IMR-90 (cell line): Measurements from ENCODE around the gene TRPM3. TPM values are rescaled to one million over a fixed set of nuclear protein-coding genes. Genes with fewer than 3 reads are reported as not detected.

Experiments
- ATAC-seq: fragments of 200-7000 bp; cut with Tn5 transposase; 2 replicates; pipeline ENCODE4 v1.9.1; 2020; ENCODE audit warnings: low read depth, mild to moderate bottlenecking, moderate library complexity
- BruUV-seq: library from RNA; stranded (reverse); fragments of 400-500 nt; replicated peaks from 2 replicates; lab custom pipeline; 2021; lab: Mats Ljungman, UMichigan
- CTCF ChIA-PET: fragments of 300-600 bp; formaldehyde crosslinking; extraction: SDS; loops from one replicate; lab custom pipeline; 2021; ENCODE audit warnings: antibody characterized with exemption; lab: Yijun Ruan, JAX
- POLR2A ChIA-PET: fragments of 300-600 bp; sonication (Branson Sonifier 250); formaldehyde crosslinking; loops from one replicate; lab custom pipeline; 2022; ENCODE audit warnings: antibody characterized with exemption; ENCODE audit not compliant: unreplicated experiment; lab: Charles Lee
- DNase-seq: peaks from one replicate; pipeline ENCODE4 v3.0.0; 2013
- H2AFZ ChIP-seq: replicated peaks from 2 replicates; pipeline ENCODE3; 2013; ENCODE audit warnings: low read length, mild to moderate bottlenecking; ENCODE audit not compliant: poor library complexity
- H2AK5ac ChIP-seq: 2 replicates; pipeline ENCODE4 v1.6.1; 2013; ENCODE audit warnings: low read depth, low read length, inconsistent platforms
- H2AK9ac ChIP-seq: replicated peaks from 2 replicates; pipeline ENCODE3; 2013; ENCODE audit warnings: mild to moderate bottlenecking, low read depth, low read length, moderate library complexity; ENCODE audit not compliant: poor library complexity
- H2BK120ac ChIP-seq: 2 replicates; pipeline ENCODE4 v1.6.1; 2013; ENCODE audit warnings: low read depth, low read length, inconsistent platforms
- H2BK15ac ChIP-seq: 3 replicates; pipeline ENCODE4 v1.6.1; 2013; ENCODE audit warnings: low read depth, low read length, inconsistent platforms
- H2BK20ac ChIP-seq: 2 replicates; pipeline ENCODE4 v1.6.1; 2013; ENCODE audit warnings: low read depth, mild to moderate bottlenecking, inconsistent platforms, low read length, moderate library complexity
- H2BK5ac ChIP-seq: 2 replicates; pipeline ENCODE4 v1.6.1; 2013; ENCODE audit warnings: mild to moderate bottlenecking, low read depth, low read length, inconsistent platforms; ENCODE audit not compliant: poor library complexity, severe bottlenecking
- H3K14ac ChIP-seq: replicated peaks from 2 replicates; pipeline ENCODE4 v1.6.1; 2013; ENCODE audit warnings: low read depth, low read length, inconsistent platforms
- H3K18ac ChIP-seq: 2 replicates; pipeline ENCODE4 v1.6.1; 2013; ENCODE audit warnings: low read depth, low read length, control low read depth
- H3K23ac ChIP-seq: 2 replicates; pipeline ENCODE4 v1.6.1; 2013; ENCODE audit warnings: low read depth, low read length, inconsistent platforms
- H3K27ac ChIP-seq: 2 replicates; pipeline ENCODE4 v1.5.1; 2013; ENCODE audit warnings: mild to moderate bottlenecking, control low read depth, low read length; ENCODE audit not compliant: insufficient read depth
- H3K27me3 ChIP-seq: 2 replicates; pipeline ENCODE4 v1.6.1; 2013; ENCODE audit warnings: low read length; ENCODE audit not compliant: control insufficient read depth, insufficient read depth
- H3K36me3 ChIP-seq: 2 replicates; pipeline ENCODE4 v1.6.1; 2013; ENCODE audit warnings: low read length, mixed read lengths; ENCODE audit not compliant: control insufficient read depth, insufficient read depth
- H3K4ac ChIP-seq: 2 replicates; pipeline ENCODE4 v1.6.1; 2013; ENCODE audit warnings: low read depth, low read length, inconsistent platforms
- H3K4me1 ChIP-seq: 2 replicates; pipeline ENCODE4 v1.6.1; 2013; ENCODE audit warnings: low read length, mixed read lengths; ENCODE audit not compliant: control insufficient read depth, insufficient read depth
- H3K4me2 ChIP-seq: 2 replicates; pipeline ENCODE4 v1.6.1; 2013; ENCODE audit warnings: low read depth, mild to moderate bottlenecking, control low read depth, low read length, moderate library complexity
- H3K4me3 ChIP-seq: 2 replicates; pipeline ENCODE4 v1.5.1; 2013; ENCODE audit warnings: low read depth, mild to moderate bottlenecking, control low read depth, low read length, moderate library complexity; ENCODE audit not compliant: insufficient read depth
- H3K56ac ChIP-seq: 2 replicates; pipeline ENCODE4 v1.6.1; 2013; ENCODE audit warnings: low read length, inconsistent platforms; ENCODE audit not compliant: insufficient read depth; ENCODE audit errors: extremely low read depth
- H3K79me1 ChIP-seq, 2 experiments: 2 replicates each; pipeline ENCODE4 v1.6.1; 2013; ENCODE audit warnings: low read length in 2 of 2, inconsistent platforms in 1 of 2, low read depth in 1 of 2
- H3K9ac ChIP-seq: 2 replicates; pipeline ENCODE4 v1.6.1; 2013; ENCODE audit warnings: low read depth, low read length, control low read depth
- H3K9me1 ChIP-seq: 2 replicates; pipeline ENCODE4 v1.6.1; 2013; ENCODE audit warnings: low read length, inconsistent platforms; ENCODE audit not compliant: insufficient read depth
- H3K9me3 ChIP-seq: 2 replicates; pipeline ENCODE4 v1.6.1; 2013; ENCODE audit warnings: low read length; ENCODE audit not compliant: control insufficient read depth, insufficient read depth
- H4K20me1 ChIP-seq: 2 replicates; pipeline ENCODE4 v1.6.1; 2013; ENCODE audit warnings: low read length, inconsistent platforms; ENCODE audit not compliant: insufficient read depth
- H4K5ac ChIP-seq: 2 replicates; pipeline ENCODE4 v1.6.1; 2013; ENCODE audit warnings: mild to moderate bottlenecking, low read depth, low read length, control low read depth
- H4K8ac ChIP-seq, 2 experiments: 2 replicates each; pipeline ENCODE4 v1.6.1; 2013; ENCODE audit warnings: low read depth in 2 of 2, low read length in 2 of 2, control low read depth in 1 of 2, inconsistent platforms in 1 of 2
- H4K91ac ChIP-seq: 2 replicates; pipeline ENCODE4 v1.6.1; 2013; ENCODE audit warnings: low read depth, low read length, inconsistent platforms; ENCODE audit not compliant: insufficient read depth
- RAD21 ChIP-seq: IDR thresholded peaks from 2 replicates; pipeline ENCODE4 v1.6.1; 2012; ENCODE audit warnings: low read length, improper control_type of control experiment
- RFX5 ChIP-seq: IDR thresholded peaks from 2 replicates; pipeline ENCODE4 v1.8.0; 2012; ENCODE audit warnings: low read depth, mild to moderate bottlenecking, low read length, moderate library complexity
- WGBS, 2 experiments: methylation state at CpG; one replicate each; pipeline versions ENCODE4 v1.1.5 to v1.1.7; 2013; ENCODE audit warnings: missing lambda C conversion rate in 2 of 2; ENCODE audit not compliant: insufficient read length in 1 of 2; ENCODE audit errors: extremely low coverage in 2 of 2; 5-methylcytosine and 5-hydroxymethylcytosine counted together
- dilution Hi-C: fragments of 300-500 bp; cut with HindIII; formaldehyde crosslinking; loops from one replicate; pipeline ENCODE4 v1.14.3; 2018; ENCODE audit warnings: low sequenced_read_pairs; ENCODE audit not compliant: unreplicated experiment
- in situ Hi-C: fragments of 300-500 bp; cut with MboI; formaldehyde crosslinking; loops from 3 replicates; pipeline ENCODE4 v1.14.3; 2019; ENCODE audit warnings: low sequenced_read_pairs, inconsistent platforms, mixed read lengths
- intact Hi-C: fragments of 100-400 bp; cut with micrococcal nuclease; formaldehyde crosslinking; loops from 2 replicates; pipeline ENCODE4 v1.10.0; 2022
- polyA plus RNA-seq, 3 experiments: library from polyadenylated mRNA; depleted of rRNA; stranded (reverse); fragments of >200 nt; gene quantifications; 2 replicates each; pipeline ENCODE4 v1.2.3, GENCODE V29; 2012; ENCODE audit warnings: low replicate concordance in 1 of 3
- total RNA-seq: library from RNA; depleted of rRNA; stranded (reverse); fragments of >200 nt; gene quantifications from 2 replicates; pipeline ENCODE4 v1.2.3, GENCODE V29; 2012
- TF ChIP-seq, protein P1 (sequence below): conservative IDR thresholded peaks from 2 replicates; pipeline ENCODE4 v1.5.1; 2012; ENCODE audit warnings: mild to moderate bottlenecking, low read depth, low read length, improper control_type of control experiment
- TF ChIP-seq, protein P2 (sequence below): fragments of 150-350 bp; IDR thresholded peaks from 2 replicates; pipeline ENCODE4 v1.6.1; 2016; ENCODE audit warnings: low read depth, mild to moderate bottlenecking, low read length, moderate library complexity, borderline replicate concordance

The TRPM3 gene
- total and polyA plus RNA-seq, 2 of the 4 experiments (the other 2 are of a cell fraction): not detected

DNA sequence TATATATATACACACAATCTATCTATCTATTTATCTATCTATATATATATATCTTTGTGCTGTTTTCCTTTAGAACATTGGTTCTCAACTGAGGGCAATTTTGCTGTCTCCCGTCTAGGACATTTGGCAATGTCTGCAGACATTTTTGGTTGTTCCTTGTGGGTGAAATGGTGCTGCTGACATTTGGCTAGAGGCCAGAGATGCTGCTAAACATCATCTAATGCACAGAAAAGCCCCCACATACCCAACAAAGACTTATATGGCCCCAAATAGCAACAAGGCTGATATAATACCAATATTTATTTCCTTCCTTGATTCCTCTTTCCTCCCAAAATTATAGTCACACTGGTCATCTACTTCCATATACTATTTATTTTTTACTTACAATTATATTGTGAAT is 197.5 kb downstream of the TRPM3 start:
- H3K9me3 ChIP-seq: no peaks in the 10 kb centered on the region
- no peak overlapping the region for H3K27ac ChIP-seq

More for the DNA sequence above, 197.5 kb downstream of the TRPM3 start:
- ATAC-seq (no peak), DNase-seq (no peak)
- no peak overlapping the region for H2BK5ac ChIP-seq
- POLR2A ChIA-PET: no interaction called here
- CTCF ChIA-PET: interaction anchor here (0.8 to 1.0 kb wide), 3 partner anchors 285 to 326 kb away, joined by 3 to 6 read pairs (median 5); no protein-coding TSS in a partner anchor
- H3K36me3 ChIP-seq: no peaks in the 10 kb centered on the region
- no peak overlapping the region for H2AK9ac ChIP-seq
- 0 out of 2 replicates have a peak, but pooled peaks cover 2% of the 10 kb centered on the region for H3K4me1 ChIP-seq
- no peak overlapping the region for H3K56ac ChIP-seq
- dilution Hi-C loops (no loop called here), in situ Hi-C loops (loop anchor here (25.0 kb wide), 1 partner anchor 88 kb away; no protein-coding TSS in a partner anchor), intact Hi-C loops (no loop called here)
- no peak overlapping the region for H2AK5ac ChIP-seq
- BruUV-seq: no TSS peak
- H3K4me2 ChIP-seq: no peak overlapping the region
- no peaks in the 10 kb centered on the region for H4K20me1 ChIP-seq
- no peak overlapping the region; the same call in 2 of the 3 replicates for H2BK15ac ChIP-seq
- no peak overlapping the region for H3K4me3 ChIP-seq
- H4K5ac ChIP-seq: no peak overlapping the region
- H3K9me1 ChIP-seq: no peaks in the 10 kb centered on the region
- no peak overlapping the region for H4K91ac ChIP-seq
- TF ChIP-seq, protein P1, sequence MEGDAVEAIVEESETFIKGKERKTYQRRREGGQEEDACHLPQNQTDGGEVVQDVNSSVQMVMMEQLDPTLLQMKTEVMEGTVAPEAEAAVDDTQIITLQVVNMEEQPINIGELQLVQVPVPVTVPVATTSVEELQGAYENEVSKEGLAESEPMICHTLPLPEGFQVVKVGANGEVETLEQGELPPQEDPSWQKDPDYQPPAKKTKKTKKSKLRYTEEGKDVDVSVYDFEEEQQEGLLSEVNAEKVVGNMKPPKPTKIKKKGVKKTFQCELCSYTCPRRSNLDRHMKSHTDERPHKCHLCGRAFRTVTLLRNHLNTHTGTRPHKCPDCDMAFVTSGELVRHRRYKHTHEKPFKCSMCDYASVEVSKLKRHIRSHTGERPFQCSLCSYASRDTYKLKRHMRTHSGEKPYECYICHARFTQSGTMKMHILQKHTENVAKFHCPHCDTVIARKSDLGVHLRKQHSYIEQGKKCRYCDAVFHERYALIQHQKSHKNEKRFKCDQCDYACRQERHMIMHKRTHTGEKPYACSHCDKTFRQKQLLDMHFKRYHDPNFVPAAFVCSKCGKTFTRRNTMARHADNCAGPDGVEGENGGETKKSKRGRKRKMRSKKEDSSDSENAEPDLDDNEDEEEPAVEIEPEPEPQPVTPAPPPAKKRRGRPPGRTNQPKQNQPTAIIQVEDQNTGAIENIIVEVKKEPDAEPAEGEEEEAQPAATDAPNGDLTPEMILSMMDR: no peak
- TF ChIP-seq RAD21 (no peak), RFX5 (no peak)
- TF ChIP-seq, protein P2, sequence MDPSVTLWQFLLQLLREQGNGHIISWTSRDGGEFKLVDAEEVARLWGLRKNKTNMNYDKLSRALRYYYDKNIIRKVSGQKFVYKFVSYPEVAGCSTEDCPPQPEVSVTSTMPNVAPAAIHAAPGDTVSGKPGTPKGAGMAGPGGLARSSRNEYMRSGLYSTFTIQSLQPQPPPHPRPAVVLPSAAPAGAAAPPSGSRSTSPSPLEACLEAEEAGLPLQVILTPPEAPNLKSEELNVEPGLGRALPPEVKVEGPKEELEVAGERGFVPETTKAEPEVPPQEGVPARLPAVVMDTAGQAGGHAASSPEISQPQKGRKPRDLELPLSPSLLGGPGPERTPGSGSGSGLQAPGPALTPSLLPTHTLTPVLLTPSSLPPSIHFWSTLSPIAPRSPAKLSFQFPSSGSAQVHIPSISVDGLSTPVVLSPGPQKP: no peak
- no peak overlapping the region for H3K23ac ChIP-seq
- no peak overlapping the region for H3K9ac ChIP-seq
- WGBS, 2 experiments: no CpG with 5 or more reads among the region's 1 CpG
- H3K18ac ChIP-seq: no peak overlapping the region
- no peak overlapping the region for H2BK20ac ChIP-seq
- H3K4ac ChIP-seq: no peak overlapping the region
- H3K27me3 ChIP-seq: peaks cover 4% of the 10 kb centered on the region; the same call in 1 of the 2 replicates
- H4K8ac ChIP-seq: no peak overlapping the region
- H3K79me1 ChIP-seq: no peaks in the 10 kb centered on the region
- H2AFZ ChIP-seq: no peak overlapping the region
- H3K14ac ChIP-seq: no peak overlapping the region
- H2BK120ac ChIP-seq: no peak overlapping the region
